Upper lobe of left lung (tissue), 6 donors: ENCODE results near the gene TNRC6B. TPM values are rescaled to one million over a fixed set of nuclear protein-coding genes. Genes with fewer than 3 reads are reported as not detected.
"Not testable (repeated sequence)": the region's sequence is repeated elsewhere in the genome, so short reads cannot be mapped to it uniquely, and the experiment has no call there.

Experiments used
- ATAC-seq, 2 donors: fragments of 200-7000 bp; cut with Tn5 transposase; one replicate each; pipeline ENCODE4 v1.9.1; 2022; ENCODE audit warnings: mild to moderate bottlenecking in 2 of 2, moderate library complexity in 2 of 2; ENCODE audit not compliant: low FRiP score in 2 of 2
- DNase-seq, 2 donors: peaks; one replicate each; pipeline ENCODE4 v3.0.0-alpha.2; 2019 to 2020
- H3K27ac ChIP-seq, 4 donors: fragments of 200-600 bp; sonication (generic); one replicate each; pipeline ENCODE4 v1.5.1; 2016 to 2019
- H3K27me3 ChIP-seq, 4 donors: fragments of 200-600 bp; sonication (generic); one replicate each; pipeline ENCODE4 v1.5.1; 2017 to 2019
- H3K36me3 ChIP-seq, 4 donors: fragments of 200-600 bp; sonication (generic); one replicate each; pipeline ENCODE4 v1.5.1; 2016 to 2019
- H3K4me1 ChIP-seq, 4 donors: fragments of 200-600 bp; sonication (generic); one replicate each; pipeline ENCODE4 v1.5.1; 2018 to 2019
- H3K4me3 ChIP-seq, 4 donors: fragments of 200-600 bp; sonication (generic); one replicate each; pipeline ENCODE4 v1.5.1; 2017 to 2019; ENCODE audit warnings: mild to moderate bottlenecking in 2 of 4, moderate library complexity in 1 of 4
- H3K9me3 ChIP-seq, 4 donors: fragments of 200-600 bp; sonication (generic); one replicate each; pipeline ENCODE4 v1.5.1; 2018 to 2019
- CTCF ChIP-seq, 6 experiments: fragments of 450-650 bp in 4 of 6; fragments of 200-600 bp in 2 of 6; sonication (generic) in 2 of 6; IDR thresholded peaks; one replicate each; pipeline ENCODE4 v1.5.1; 2016 to 2019; ENCODE audit warnings: antibody characterized with exemption in 6 of 6
- EP300 ChIP-seq, 4 donors: sonication (generic); formaldehyde crosslinking; IDR thresholded peaks; one replicate each; pipeline ENCODE4 v1.5.1; 2017; ENCODE audit warnings: antibody characterized with exemption in 4 of 4, control low read depth in 2 of 4
- POLR2A ChIP-seq, 4 donors: fragments of 450-650 bp; IDR thresholded peaks; one replicate each; pipeline ENCODE4 v1.5.1; 2016 to 2017; ENCODE audit warnings: antibody characterized with exemption in 4 of 4, mild to moderate bottlenecking in 2 of 4
- POLR2AphosphoS5 ChIP-seq, 2 donors: sonication (generic); formaldehyde crosslinking; IDR thresholded peaks; one replicate each; pipeline ENCODE4 v1.5.1; 2017; ENCODE audit warnings: antibody characterized with exemption in 2 of 2
- WGBS, 2 donors: methylation state at CpG; one replicate each; pipeline ENCODE4 v1.1.5; 2017 to 2018; 5-methylcytosine and 5-hydroxymethylcytosine counted together
- total RNA-seq, 6 donors: library from RNA; depleted of rRNA in 4 of 6; stranded (reverse); fragments of >200 nt in 4 of 6; gene quantifications; one replicate each; pipeline versions ENCODE4 v1.1.0 to v1.2.1, GENCODE V29; 2016 to 2021
- donor health status: DM: no; HTN: no; CAD: no; lungs with moderate emphysema.
- donor health status: DM: no; HTN: yes; CAD: no; lungs with severe emphysema.

Gene TNRC6B
- total RNA-seq, 6 donors from 2014 or later, result 18.1 to 106 (median 60.3) TPM

- H3K36me3 ChIP-seq, result no peaks in the 10 kb centered on the region
- ATAC-seq, result peak in 1 of 2 donors; percentile 20
Observed at GRCh38 chr22:40221055-40221414, 43.3 kb downstream of the TNRC6B start.

GRCh38 chr22:40222979-40223378 lies 45.3 kb downstream of the TNRC6B start:
- peaks cover 32 to 47% (median 34%) of the 10 kb centered on the region in 4 donors for H3K4me1 ChIP-seq
- not testable (repeated sequence) for H3K27ac ChIP-seq, H3K9me3 ChIP-seq, H3K36me3 ChIP-seq, ATAC-seq, H3K27me3 ChIP-seq, H3K4me3 ChIP-seq
- 72 to 77% methylated on average over 8 of the region's 8 CpGs for WGBS, 2 donors
- peak in 1 of 2 donors; percentile 40 for DNase-seq

More at GRCh38 chr22:40221055-40221414, 43.3 kb downstream of the TNRC6B start:
- Histone ChIP-seq H3K4me3 (peak overlapping the region in 1 of 4 donors; percentile 10), H3K4me1 (peaks cover 33 to 49% (median 38%) of the 10 kb centered on the region in 4 donors), H3K9me3 (no peaks in the 10 kb centered on the region), H3K27me3 (no peaks in the 10 kb centered on the region), H3K27ac (peak overlapping the region; percentile 1 to 71 (median 40))
- no peak for DNase-seq
- TF ChIP-seq EP300 (IDR thresholded peaks at IDR 0.05) (no peak), POLR2AphosphoS5 (IDR thresholded peaks at IDR 0.05) (no peak), POLR2A (IDR thresholded peaks at IDR 0.05) (no peak), CTCF (IDR thresholded peaks at IDR 0.05) (no peak)
- 61 to 63% methylated on average over 5 of the region's 5 CpGs for WGBS, 2 donors

GRCh38 chr22:40224702-40225101 lies 47.0 kb downstream of the TNRC6B start:
- no peaks in the 10 kb centered on the region for H3K27me3 ChIP-seq
- no peaks in the 10 kb centered on the region for H3K36me3 ChIP-seq
- H3K9me3 ChIP-seq, result no peaks in the 10 kb centered on the region
- TF ChIP-seq EP300 (IDR thresholded peaks at IDR 0.05) (no peak), POLR2A (IDR thresholded peaks at IDR 0.05) (no peak), POLR2AphosphoS5 (IDR thresholded peaks at IDR 0.05) (no peak), CTCF (IDR thresholded peaks at IDR 0.05) (no peak)
- WGBS, 2 donors, result 80 to 85% methylated on average over 6 of the region's 6 CpGs
- no peak overlapping the region for H3K4me3 ChIP-seq
- peaks cover 18 to 37% (median 23%) of the 10 kb centered on the region in 4 donors for H3K4me1 ChIP-seq
- ATAC-seq (no peak), DNase-seq (no peak)
- no peak overlapping the region for H3K27ac ChIP-seq

GRCh38 chr22:40226620-40227019 lies 48.9 kb downstream of the TNRC6B start:
- no peaks in the 10 kb centered on the region for H3K27me3 ChIP-seq
- H3K9me3 ChIP-seq, result no peaks in the 10 kb centered on the region
- DNase-seq (no peak), ATAC-seq (no peak)
- H3K4me3 ChIP-seq, result no peak overlapping the region
- TF ChIP-seq EP300 (IDR thresholded peaks at IDR 0.05) (no peak), CTCF (IDR thresholded peaks at IDR 0.05) (no peak), POLR2A (IDR thresholded peaks at IDR 0.05) (no peak), POLR2AphosphoS5 (IDR thresholded peaks at IDR 0.05) (no peak)
- H3K36me3 ChIP-seq, result no peaks in the 10 kb centered on the region
- no peak overlapping the region for H3K27ac ChIP-seq
- peaks cover 0 to 19% (median 4%) of the 10 kb centered on the region in 4 donors for H3K4me1 ChIP-seq

GRCh38 chr22:40231618-40232313 lies 54.0 kb downstream of the TNRC6B start:
- no peak for TF ChIP-seq CTCF (IDR thresholded peaks at IDR 0.05)
- TF ChIP-seq POLR2A (IDR thresholded peaks at IDR 0.05), result no peak
- no peaks in the 10 kb centered on the region for H3K27me3 ChIP-seq
- ATAC-seq (no peak), DNase-seq (no peak)
- 90 to 96% methylated on average over 6 of the region's 6 CpGs for WGBS, 2 donors
- H3K4me1 ChIP-seq, result peaks cover 5 to 13% (median 8%) of the 10 kb centered on the region in 4 donors
- no peaks in the 10 kb centered on the region for H3K36me3 ChIP-seq
- no peak overlapping the region for H3K27ac ChIP-seq
- H3K9me3 ChIP-seq, result no peaks in the 10 kb centered on the region
- no peak overlapping the region for H3K4me3 ChIP-seq
